Large intestine (tissue), 3 donors: ENCODE data around the gene FRMD4A. TPM values are rescaled to one million over a fixed set of nuclear protein-coding genes. Genes with fewer than 3 reads are reported as not detected.
"Not testable (repeated sequence)": the region's sequence is repeated elsewhere in the genome, so short reads cannot be mapped to it uniquely, and the experiment has no call there.

ENCODE experiments used
- DNase-seq, 2 donors: peaks; one replicate each; pipeline versions ENCODE4 v3.0.0 to v3.0.0-alpha.2; 2013
- H3K27ac ChIP-seq: one replicate; pipeline ENCODE4 v1.5.1; 2013; ENCODE audit warnings: low read length
- H3K27me3 ChIP-seq: 2 replicates; pipeline ENCODE4 v1.6.1; 2013; ENCODE audit warnings: low read length; ENCODE audit not compliant: control insufficient read depth, insufficient read depth
- H3K36me3 ChIP-seq: 2 replicates; pipeline ENCODE4 v1.6.1; 2013; ENCODE audit warnings: low read length; ENCODE audit not compliant: control insufficient read depth, insufficient read depth
- H3K4me1 ChIP-seq: one replicate; pipeline ENCODE4 v1.6.1; 2013; ENCODE audit warnings: low read length; ENCODE audit not compliant: control insufficient read depth, insufficient read depth
- H3K4me3 ChIP-seq: one replicate; pipeline ENCODE4 v1.5.1; 2013; ENCODE audit warnings: low read length
- H3K9me3 ChIP-seq: one replicate; pipeline ENCODE4 v1.6.1; 2013; ENCODE audit warnings: mild to moderate bottlenecking, low read depth, low read length, moderate library complexity; ENCODE audit not compliant: control insufficient read depth
- WGBS: methylation state at CpG from one replicate; pipeline ENCODE4 v1.1.5; 2013; ENCODE audit warnings: low lambda C conversion rate; ENCODE audit not compliant: insufficient coverage; 5-methylcytosine and 5-hydroxymethylcytosine counted together
- polyA plus RNA-seq: library from polyadenylated mRNA; unstranded; fragments of 120-200 nt; gene quantifications from one replicate; pipeline ENCODE4 v1.2.1, GENCODE V29; 2013

FRMD4A gene
- polyA plus RNA-seq, 1 donor: 19.8 TPM

DNA sequence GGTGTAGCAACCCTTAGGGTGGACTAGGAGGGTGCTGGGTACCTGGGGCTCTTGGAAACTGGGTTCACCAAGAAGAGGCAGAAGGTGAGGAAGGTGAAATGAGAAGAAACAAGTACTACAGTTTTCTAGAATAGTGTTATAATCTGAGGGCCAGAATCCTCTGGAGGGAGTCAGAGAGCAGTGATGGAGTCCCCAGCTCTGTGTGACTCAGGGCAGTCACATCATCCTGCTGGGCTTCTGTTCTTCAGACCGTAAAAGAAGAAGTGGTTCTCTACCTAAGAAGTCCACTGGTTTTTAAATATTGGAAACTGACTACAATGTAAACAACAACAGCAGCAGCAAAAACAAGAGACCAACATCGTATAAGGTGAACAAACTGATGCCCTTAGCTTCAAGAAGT lies 546.7 kb downstream of the FRMD4A start:
- Histone ChIP-seq H3K36me3 (no peaks in the 10 kb centered on the region), H3K27ac (no peak overlapping the region), H3K4me1 (no peaks in the 10 kb centered on the region), H3K27me3 (no peaks in the 10 kb centered on the region), H3K4me3 (no peak overlapping the region), H3K9me3 (no peaks in the 10 kb centered on the region)
- DNase-seq: no peak
- 100% methylated on average over 1 of the region's 2 CpGs for WGBS

GRCh38 chr10:13779748-13780147 lies 551.0 kb downstream of the FRMD4A start:
- no peak for DNase-seq
- Histone ChIP-seq H3K4me3 (no peak overlapping the region), H3K27me3 (no peaks in the 10 kb centered on the region), H3K36me3 (no peaks in the 10 kb centered on the region), H3K9me3 (no peaks in the 10 kb centered on the region), H3K27ac (no peak overlapping the region), H3K4me1 (no peaks in the 10 kb centered on the region)
- no CpG with 5 or more reads among the region's 6 CpGs for WGBS

GRCh38 chr10:13778693-13778960 lies 552.1 kb downstream of the FRMD4A start:
- WGBS: no CpG with 5 or more reads among the region's 4 CpGs
- not testable (repeated sequence) for H3K27ac ChIP-seq, H3K4me3 ChIP-seq, H3K36me3 ChIP-seq, DNase-seq, H3K27me3 ChIP-seq, H3K9me3 ChIP-seq, H3K4me1 ChIP-seq

DNA sequence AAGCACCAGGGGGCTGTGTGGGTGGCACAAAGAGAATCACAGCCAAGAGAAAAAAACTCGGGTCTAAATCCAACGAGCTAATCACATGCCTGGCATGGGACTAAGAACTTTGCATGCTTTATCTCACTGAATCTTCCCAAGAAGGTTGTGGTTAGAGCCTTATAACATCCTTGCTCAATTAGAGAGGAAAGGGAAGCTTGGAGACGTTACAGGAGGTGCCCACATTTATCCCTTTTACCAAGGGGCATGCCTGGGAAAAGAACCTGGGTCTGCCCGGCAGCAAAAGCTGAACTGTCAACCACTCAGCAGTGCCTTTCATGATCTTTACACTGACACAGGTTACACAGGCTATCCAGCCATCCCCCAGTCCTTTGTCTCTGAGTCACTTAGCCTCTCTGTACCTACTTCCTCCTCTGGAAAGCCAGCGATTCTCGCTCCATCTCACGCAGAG lies 553.8 kb downstream of the FRMD4A start:
- no peaks in the 10 kb centered on the region for H3K9me3 ChIP-seq

DNA sequence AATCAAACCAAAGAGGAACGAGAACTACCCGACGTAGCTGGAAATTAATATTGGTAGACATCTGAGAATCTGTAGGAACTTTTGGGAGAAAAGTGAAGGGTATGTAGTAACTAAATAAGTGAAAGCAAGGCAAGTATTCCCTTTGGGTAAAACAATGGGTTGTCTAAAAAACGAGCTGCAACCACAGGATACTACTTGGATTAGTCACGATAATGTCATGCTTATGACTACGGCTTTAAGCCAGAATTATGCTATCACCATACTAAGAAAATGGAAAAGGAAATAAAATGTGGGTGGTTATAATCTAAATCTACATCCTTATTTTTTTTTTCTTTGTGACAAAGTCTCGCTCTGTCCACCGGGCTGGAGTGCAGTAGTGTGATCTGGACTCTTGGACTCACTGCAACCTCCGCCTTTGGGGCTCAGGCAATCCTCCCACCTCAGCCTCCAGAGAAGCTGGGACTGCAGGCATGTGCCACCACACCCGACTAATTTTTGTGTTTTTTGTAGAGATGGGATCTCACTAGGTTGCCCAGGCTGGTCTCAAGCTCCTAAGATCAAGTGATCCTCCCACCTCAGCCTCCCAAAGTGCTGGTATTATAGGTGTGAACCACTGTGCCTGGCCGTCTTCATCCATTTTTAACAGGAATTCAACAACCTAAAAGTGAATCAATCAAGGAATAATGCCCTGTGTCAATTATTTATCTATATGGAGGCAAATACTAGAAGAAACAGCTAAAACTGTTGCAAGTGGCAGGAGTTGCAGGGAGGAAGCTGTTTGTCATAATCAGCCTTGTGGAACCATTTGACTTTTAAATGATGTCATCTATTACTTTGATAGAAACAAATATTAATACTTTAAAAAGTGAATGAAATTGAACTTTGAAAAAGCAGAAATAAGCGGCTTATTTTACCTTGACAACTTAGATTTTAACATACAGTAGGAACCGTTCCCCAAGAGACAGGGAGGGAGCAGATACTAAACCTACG lies 554.6 kb downstream of the FRMD4A start:
- 92% methylated on average over 5 of the region's 14 CpGs for WGBS

More for the DNA sequence above, 553.8 kb downstream of the FRMD4A start:
- H3K36me3 ChIP-seq: no peaks in the 10 kb centered on the region
- no peaks in the 10 kb centered on the region for H3K4me1 ChIP-seq
- no CpG with 5 or more reads among the region's 7 CpGs for WGBS
- no peak overlapping the region for H3K4me3 ChIP-seq
- H3K27ac ChIP-seq: no peak overlapping the region
- H3K27me3 ChIP-seq: no peaks in the 10 kb centered on the region
- no peak for DNase-seq

DNA sequence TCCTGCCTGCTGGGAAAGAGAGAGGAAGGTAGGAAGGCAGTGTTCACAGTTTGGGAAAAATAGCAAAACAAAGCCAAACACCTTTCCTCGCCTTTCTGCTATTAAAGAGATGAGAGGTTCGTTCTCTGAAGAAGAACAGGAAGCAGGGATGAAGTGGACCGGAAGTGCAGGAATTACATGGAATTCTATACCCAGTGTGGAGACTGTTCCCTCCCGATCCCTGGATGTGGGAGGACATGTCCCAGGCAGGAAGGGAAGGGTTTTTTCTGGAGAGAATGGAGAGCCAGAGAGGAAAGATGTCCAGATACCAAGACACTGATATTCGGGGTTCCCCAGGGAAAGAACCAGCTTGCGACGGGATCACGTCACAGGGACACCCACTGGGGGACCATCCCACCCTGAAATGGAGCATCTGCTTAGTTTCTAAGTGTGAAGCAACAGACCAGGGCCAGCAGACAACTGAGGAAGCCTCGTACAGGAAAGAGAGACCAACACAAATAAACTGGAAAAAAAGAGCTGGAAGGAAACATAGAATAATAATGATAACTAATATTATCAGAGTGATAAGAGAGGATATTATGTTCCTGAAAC lies 556.3 kb downstream of the FRMD4A start:
- no peaks in the 10 kb centered on the region for H3K4me1 ChIP-seq
- WGBS: 94% methylated on average over 3 of the region's 9 CpGs
- H3K9me3 ChIP-seq: no peaks in the 10 kb centered on the region
- no peaks in the 10 kb centered on the region for H3K27me3 ChIP-seq
- H3K36me3 ChIP-seq: no peaks in the 10 kb centered on the region
- no peak overlapping the region for H3K27ac ChIP-seq
- no peak for DNase-seq
- H3K4me3 ChIP-seq: no peak overlapping the region

More for the DNA sequence above, 554.6 kb downstream of the FRMD4A start:
- Histone ChIP-seq H3K27me3 (no peaks in the 10 kb centered on the region), H3K4me1 (no peaks in the 10 kb centered on the region), H3K4me3 (no peak overlapping the region), H3K36me3 (no peaks in the 10 kb centered on the region), H3K9me3 (no peaks in the 10 kb centered on the region), H3K27ac (no peak overlapping the region)
- no peak for DNase-seq

- Histone ChIP-seq H3K27ac (no peak overlapping the region), H3K36me3 (no peaks in the 10 kb centered on the region), H3K4me3 (no peak overlapping the region), H3K9me3 (no peaks in the 10 kb centered on the region), H3K27me3 (no peaks in the 10 kb centered on the region), H3K4me1 (no peaks in the 10 kb centered on the region)
- no CpG with 5 or more reads among the region's 13 CpGs for WGBS
- DNase-seq: no peak
Observed at GRCh38 chr10:13773496-13774170, 557.1 kb downstream of the FRMD4A start.

DNA sequence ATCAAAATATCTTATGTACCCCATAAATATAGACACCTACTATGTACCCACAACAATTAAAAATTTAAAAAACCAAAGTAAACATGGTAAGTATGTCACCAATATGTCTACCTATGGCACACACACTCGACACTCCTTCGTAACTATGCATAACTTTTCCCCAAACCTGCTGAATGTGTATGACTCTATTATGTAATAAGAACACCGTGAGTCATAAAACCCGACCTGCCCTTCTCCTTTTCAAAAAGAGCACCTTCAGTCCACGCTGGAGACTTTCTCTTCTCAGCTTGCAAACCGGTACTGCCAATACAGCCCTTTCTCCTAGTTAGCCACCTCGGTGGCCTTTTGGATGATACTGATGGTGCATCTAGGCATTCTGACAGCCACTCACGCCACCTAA lies 557.7 kb downstream of the FRMD4A start:
- no CpG with 5 or more reads among the region's 8 CpGs for WGBS
- H3K27me3 ChIP-seq: no peaks in the 10 kb centered on the region
- no peak overlapping the region for H3K4me3 ChIP-seq
- H3K9me3 ChIP-seq: no peaks in the 10 kb centered on the region
- peaks cover under 1% of the 10 kb centered on the region for H3K4me1 ChIP-seq
- no peak for DNase-seq
- no peak overlapping the region for H3K27ac ChIP-seq
- H3K36me3 ChIP-seq: no peaks in the 10 kb centered on the region

- H3K36me3 ChIP-seq: no peaks in the 10 kb centered on the region
- H3K4me3 ChIP-seq: no peak overlapping the region
- H3K9me3 ChIP-seq: no peaks in the 10 kb centered on the region
- peaks cover 3% of the 10 kb centered on the region for H3K4me1 ChIP-seq
- WGBS: no CpG with 5 or more reads among the region's 4 CpGs
- no peak overlapping the region for H3K27ac ChIP-seq
- no peaks in the 10 kb centered on the region for H3K27me3 ChIP-seq
- no peak for DNase-seq
Observed at GRCh38 chr10:13771992-13772391, 558.7 kb downstream of the FRMD4A start.

DNA sequence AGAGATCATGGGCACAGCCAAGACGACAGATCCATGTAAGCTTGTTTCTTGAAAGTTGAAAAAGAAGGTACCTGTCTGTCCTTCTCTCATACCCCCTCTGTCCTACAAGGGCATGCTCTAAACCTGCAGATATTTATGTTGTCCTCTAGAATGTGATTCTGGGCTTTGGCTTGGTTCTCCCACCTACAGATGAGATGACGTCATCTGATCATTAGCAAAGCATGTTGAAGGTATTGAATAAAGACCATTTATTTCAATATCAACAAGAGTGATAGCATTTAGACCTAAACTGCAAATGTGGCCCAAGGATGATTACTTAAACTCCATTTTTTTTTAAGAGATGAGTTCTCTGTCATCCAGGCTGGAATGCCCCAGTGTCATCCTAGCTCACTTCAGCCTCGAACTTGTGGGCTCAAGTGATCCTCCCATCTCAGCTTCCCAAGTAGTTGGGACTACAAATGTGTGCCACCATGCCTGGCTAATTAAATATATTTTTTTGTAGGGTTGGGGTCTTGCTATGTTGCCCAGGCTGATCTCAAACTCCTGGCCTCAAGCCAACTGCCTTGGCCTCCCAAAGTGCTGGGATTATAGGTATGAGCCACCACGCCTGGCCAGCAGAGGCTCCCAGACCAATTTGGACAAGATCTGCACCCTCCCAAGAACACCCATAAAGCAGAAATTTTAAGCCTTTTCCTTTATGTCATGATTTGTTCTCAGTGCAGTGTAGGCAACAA lies 559.8 kb downstream of the FRMD4A start:
- H3K9me3 ChIP-seq: no peaks in the 10 kb centered on the region
- no peak overlapping the region for H3K27ac ChIP-seq
- no peak overlapping the region for H3K4me3 ChIP-seq
- no peak for DNase-seq
- H3K36me3 ChIP-seq: no peaks in the 10 kb centered on the region
- no peaks in the 10 kb centered on the region for H3K27me3 ChIP-seq
- 80% methylated on average over 1 of the region's 4 CpGs for WGBS
- peaks cover 7% of the 10 kb centered on the region for H3K4me1 ChIP-seq
